NCI-H1694 treated with DMSO at 0.1 percent for 48 hours (cell line): ENCODE measurements around the gene CD109.

ENCODE experiments used
- DNase-seq: peaks from one replicate; lab custom pipeline; 2025; lab: John Stamatoyannopoulos, UW

The CD109 gene

GRCh38 chr6:73860303-73860702 lies 164.3 kb downstream of the CD109 start:
- DNase-seq, result no peak

GRCh38 chr6:73866305-73866704 lies 170.3 kb downstream of the CD109 start:
- no peak for DNase-seq

- DNase-seq, result no peak
These were observed 171.4 kb downstream of the CD109 start for GRCh38 chr6:73867411-73867810.

GRCh38 chr6:73870907-73871306 lies 174.9 kb downstream of the CD109 start:
- no peak for DNase-seq

GRCh38 chr6:73873081-73873480 lies 177.1 kb downstream of the CD109 start:
- DNase-seq, result no peak
